ENCODE measurements around the gene AOC1. TPM values are rescaled to one million over a fixed set of nuclear protein-coding genes. Genes with fewer than 3 reads are reported as not detected.

Gene AOC1
- total and polyA plus RNA-seq, 4 donors: 0.01 to 0.08 TPM; not detected in 2

- Histone ChIP-seq H3K27ac (ENCODE audit: low read depth in 1 of 2, low read length in 2 of 2) (no peak overlapping the region), H3K9me3 (ENCODE audit: control insufficient read depth in 4 of 4, low read length in 3 of 4) (peaks cover 0 to 5% (median 0%) of the 10 kb centered on the region in 4 donors), H3K4me3 (ENCODE audit: low read depth in 1 of 3, low read length in 3 of 3) (no peak overlapping the region), H3K36me3 (ENCODE audit: control insufficient read depth in 4 of 4, insufficient read depth in 3 of 4, low read depth in 1 of 4, low read length in 3 of 4) (no peaks in the 10 kb centered on the region), H3K4me1 (ENCODE audit: control insufficient read depth in 4 of 4, insufficient read depth in 4 of 4, low read length in 3 of 4) (peaks cover 0 to 20% (median 9%) of the 10 kb centered on the region in 4 donors), H3K9ac (ENCODE audit: low read depth in 1 of 2, low read length in 2 of 2) (no peak overlapping the region), H3K27me3 (ENCODE audit: control insufficient read depth in 4 of 4, insufficient read depth in 4 of 4, low read length in 3 of 4) (no peaks in the 10 kb centered on the region)
- no peak for TF ChIP-seq CTCF (IDR thresholded peaks at IDR 0.05; ENCODE audit: low read depth, low read length, missing input control)
- TF ChIP-seq REST (IDR thresholded peaks at IDR 0.05): no peak
- no peak for TF ChIP-seq TAF1 (conservative IDR thresholded peaks at IDR 0.05)
- TF ChIP-seq YY1 (IDR thresholded peaks at IDR 0.05): no peak
- no peak for TF ChIP-seq RXRA (IDR thresholded peaks at IDR 0.05)
- TF ChIP-seq RAD21 (IDR thresholded peaks at IDR 0.05): no peak
- TF ChIP-seq HNF4A (conservative IDR thresholded peaks at IDR 0.05): no peak
- TF ChIP-seq ZBTB33 (IDR thresholded peaks at IDR 0.05): no peak
- TF ChIP-seq MAX (IDR thresholded peaks at IDR 0.05): no peak
- TF ChIP-seq GABPA (IDR thresholded peaks at IDR 0.05 in 1 of 2, conservative IDR thresholded peaks at IDR 0.05 in 1 of 2): no peak
- no peak for TF ChIP-seq NR2F2 (IDR thresholded peaks at IDR 0.05)
- no peak for TF ChIP-seq FOXA1 (IDR thresholded peaks at IDR 0.05)
- TF ChIP-seq SP1 (IDR thresholded peaks at IDR 0.05): no peak
- no peak for TF ChIP-seq FOXA2 (IDR thresholded peaks at IDR 0.05)
- TF ChIP-seq EGR1 (IDR thresholded peaks at IDR 0.05; ENCODE audit: low read depth in 2 of 2): no peak
- no peak for TF ChIP-seq HNF4G (IDR thresholded peaks at IDR 0.05)
- 69% methylated on average over 4 of the region's 4 CpGs for WGBS
- no peak for DNase-seq (ENCODE audit: low spot score)
These were observed 14.7 kb downstream of the AOC1 start for GRCh38 chr7:150866932-150867564.

GRCh38 chr7:150867605-150868004 lies 15.3 kb downstream of the AOC1 start:
- no peaks in the 10 kb centered on the region for H3K27me3 ChIP-seq (ENCODE audit: control insufficient read depth in 4 of 4, insufficient read depth in 4 of 4, low read length in 3 of 4)
- no peaks in the 10 kb centered on the region for H3K36me3 ChIP-seq (ENCODE audit: control insufficient read depth in 4 of 4, insufficient read depth in 3 of 4, low read depth in 1 of 4, low read length in 3 of 4)
- no peak overlapping the region for H3K27ac ChIP-seq (ENCODE audit: low read depth in 1 of 2, low read length in 2 of 2)
- peaks cover 0 to 5% (median 0%) of the 10 kb centered on the region in 4 donors for H3K9me3 ChIP-seq (ENCODE audit: control insufficient read depth in 4 of 4, low read length in 3 of 4)
- H3K4me1 ChIP-seq (ENCODE audit: control insufficient read depth in 4 of 4, insufficient read depth in 4 of 4, low read length in 3 of 4): peaks cover 0 to 20% (median 9%) of the 10 kb centered on the region in 4 donors
- no peak for DNase-seq (ENCODE audit: low spot score)
- 94% methylated on average over 7 of the region's 7 CpGs for WGBS
- no peak overlapping the region for H3K4me3 ChIP-seq (ENCODE audit: low read depth in 1 of 3, low read length in 3 of 3)
- no peak overlapping the region for H3K9ac ChIP-seq (ENCODE audit: low read depth in 1 of 2, low read length in 2 of 2)
- TF ChIP-seq HNF4G (IDR thresholded peaks at IDR 0.05): no peak
- TF ChIP-seq YY1 (IDR thresholded peaks at IDR 0.05): no peak
- no peak for TF ChIP-seq JUND (IDR thresholded peaks at IDR 0.05)
- no peak for TF ChIP-seq GABPA (IDR thresholded peaks at IDR 0.05 in 1 of 2, conservative IDR thresholded peaks at IDR 0.05 in 1 of 2)
- no peak for TF ChIP-seq FOXA2 (IDR thresholded peaks at IDR 0.05)
- no peak for TF ChIP-seq REST (IDR thresholded peaks at IDR 0.05)
- TF ChIP-seq RAD21 (IDR thresholded peaks at IDR 0.05): no peak
- no peak for TF ChIP-seq CTCF (IDR thresholded peaks at IDR 0.05; ENCODE audit: low read depth, low read length, missing input control)
- no peak for TF ChIP-seq MAX (IDR thresholded peaks at IDR 0.05)
- no peak for TF ChIP-seq HNF4A (conservative IDR thresholded peaks at IDR 0.05)
- TF ChIP-seq NR2F2 (IDR thresholded peaks at IDR 0.05): no peak
- TF ChIP-seq RXRA (IDR thresholded peaks at IDR 0.05): no peak

Data from liver (tissue), 9 donors.